Testis (tissue), 2 donors: ENCODE measurements around the gene PRRT1B.

Experiments
- POLR2A ChIP-seq: fragments of 450-650 bp; IDR thresholded peaks from one replicate; pipeline ENCODE4 v1.6.1; 2017; ENCODE audit warnings: antibody characterized with exemption, mild to moderate bottlenecking, moderate library complexity
- TF ChIP-seq, protein P1 (sequence below), 3 experiments: fragments of 450-650 bp in 2 of 3; fragments of 200-600 bp in 1 of 3; sonication (generic) in 1 of 3; IDR thresholded peaks; one replicate each; pipeline ENCODE4 v1.5.1; 2016 to 2019; ENCODE audit warnings: antibody characterized with exemption in 3 of 3, mild to moderate bottlenecking in 2 of 3, moderate library complexity in 1 of 3

GRCh38 chr9:131495785-131496184, 49.5 kb upstream of the PRRT1B start:
- TF ChIP-seq, protein P1, sequence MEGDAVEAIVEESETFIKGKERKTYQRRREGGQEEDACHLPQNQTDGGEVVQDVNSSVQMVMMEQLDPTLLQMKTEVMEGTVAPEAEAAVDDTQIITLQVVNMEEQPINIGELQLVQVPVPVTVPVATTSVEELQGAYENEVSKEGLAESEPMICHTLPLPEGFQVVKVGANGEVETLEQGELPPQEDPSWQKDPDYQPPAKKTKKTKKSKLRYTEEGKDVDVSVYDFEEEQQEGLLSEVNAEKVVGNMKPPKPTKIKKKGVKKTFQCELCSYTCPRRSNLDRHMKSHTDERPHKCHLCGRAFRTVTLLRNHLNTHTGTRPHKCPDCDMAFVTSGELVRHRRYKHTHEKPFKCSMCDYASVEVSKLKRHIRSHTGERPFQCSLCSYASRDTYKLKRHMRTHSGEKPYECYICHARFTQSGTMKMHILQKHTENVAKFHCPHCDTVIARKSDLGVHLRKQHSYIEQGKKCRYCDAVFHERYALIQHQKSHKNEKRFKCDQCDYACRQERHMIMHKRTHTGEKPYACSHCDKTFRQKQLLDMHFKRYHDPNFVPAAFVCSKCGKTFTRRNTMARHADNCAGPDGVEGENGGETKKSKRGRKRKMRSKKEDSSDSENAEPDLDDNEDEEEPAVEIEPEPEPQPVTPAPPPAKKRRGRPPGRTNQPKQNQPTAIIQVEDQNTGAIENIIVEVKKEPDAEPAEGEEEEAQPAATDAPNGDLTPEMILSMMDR (IDR thresholded peaks at IDR 0.05), result no peak
- no peak for TF ChIP-seq POLR2A
